ENCODE measurements around the gene TUBA1C.
A peak's percentile ranks its signal among the peaks of the same experiment; 100 is the strongest.

TUBA1C gene

GRCh38 chr12:49264873-49265792 is at the start of gene TUBA1C:
TUBA1C (plus strand) TSS chr12:49265082; CDS start chr12:49265182, 100 bp downstream.
- peak; percentile 76 for DNase-seq (ENCODE audit: low read depth, low spot score)

- DNase-seq (ENCODE audit: low read depth, low spot score): no peak
Observed at GRCh38 chr12:49219417-49220026, 45.4 kb upstream of the TUBA1C start.

GRCh38 chr12:49220972-49221371 is 43.9 kb upstream of the TUBA1C start:
- DNase-seq (ENCODE audit: low read depth, low spot score): no peak

- no peak for DNase-seq (ENCODE audit: low read depth, low spot score)
Observed at GRCh38 chr12:49223122-49223521, 41.8 kb upstream of the TUBA1C start.

- DNase-seq (ENCODE audit: low read depth, low spot score): no peak
Observed at GRCh38 chr12:49223590-49224369, 41.1 kb upstream of the TUBA1C start.

GRCh38 chr12:49225576-49226166 is 39.2 kb upstream of the TUBA1C start:
- no peak for DNase-seq (ENCODE audit: low read depth, low spot score)

- DNase-seq (ENCODE audit: low read depth, low spot score): no peak
Observed at GRCh38 chr12:49227713-49228112, 37.2 kb upstream of the TUBA1C start.

GRCh38 chr12:49228653-49229052 is 36.2 kb upstream of the TUBA1C start:
- no peak for DNase-seq (ENCODE audit: low read depth, low spot score)

- DNase-seq (ENCODE audit: low read depth, low spot score): no peak
Observed at GRCh38 chr12:49230176-49230804, 34.6 kb upstream of the TUBA1C start.

- DNase-seq (ENCODE audit: low read depth, low spot score): no peak
Observed at GRCh38 chr12:49230805-49231194, 34.1 kb upstream of the TUBA1C start.

GRCh38 chr12:49231878-49232655 is 32.8 kb upstream of the TUBA1C start:
- DNase-seq (ENCODE audit: low read depth, low spot score): no peak

- no peak for DNase-seq (ENCODE audit: low read depth, low spot score)
Observed at GRCh38 chr12:49232940-49233841, 31.7 kb upstream of the TUBA1C start.

- no peak for DNase-seq (ENCODE audit: low read depth, low spot score)
Observed at GRCh38 chr12:49233842-49234526, 30.9 kb upstream of the TUBA1C start.

GRCh38 chr12:49236423-49236822 is 28.5 kb upstream of the TUBA1C start:
- DNase-seq (ENCODE audit: low read depth, low spot score): no peak

GRCh38 chr12:49243631-49244030 is 21.3 kb upstream of the TUBA1C start:
- no peak for DNase-seq (ENCODE audit: low read depth, low spot score)

- DNase-seq (ENCODE audit: low read depth, low spot score): no peak
Observed at GRCh38 chr12:49244176-49244575, 20.7 kb upstream of the TUBA1C start.

GRCh38 chr12:49251357-49251756 is 13.5 kb upstream of the TUBA1C start:
- DNase-seq (ENCODE audit: low read depth, low spot score): no peak

- DNase-seq (ENCODE audit: low read depth, low spot score): no peak
Observed at GRCh38 chr12:49253033-49253623, 11.8 kb upstream of the TUBA1C start.
